HepG2 (cell line): ENCODE results near the gene NUDT8. TPM values are rescaled to one million over a fixed set of nuclear protein-coding genes. Genes with fewer than 3 reads are reported as not detected.

ENCODE experiments used
- EEA1 ChIP-seq: sonication (generic); formaldehyde crosslinking; IDR thresholded peaks from 2 replicates; pipeline ENCODE4 v1.5.1; 2020; ENCODE audit warnings: mild to moderate bottlenecking, missing genetic modification reagents, borderline replicate concordance
- RFXAP ChIP-seq: sonication (generic); formaldehyde crosslinking; IDR thresholded peaks from 2 replicates; pipeline ENCODE4 v1.4.0; 2020; ENCODE audit warnings: missing genetic modification reagents, borderline replicate concordance
- SMAD3 ChIP-seq: sonication (generic); formaldehyde crosslinking; IDR thresholded peaks from 2 replicates; pipeline ENCODE4 v1.4.0; 2020; ENCODE audit warnings: missing genetic modification reagents
- SP4 ChIP-seq: sonication (generic); formaldehyde crosslinking; IDR thresholded peaks from 2 replicates; pipeline ENCODE4 v1.8.1; 2023; ENCODE audit warnings: mild to moderate bottlenecking, missing genetic modification reagents
- ZNF180 ChIP-seq: sonication (generic); formaldehyde crosslinking; IDR thresholded peaks from 2 replicates; pipeline ENCODE4 v1.4.0; 2020; ENCODE audit warnings: low read depth, missing genetic modification reagents, borderline replicate concordance
- ZNF331 ChIP-seq: sonication (generic); formaldehyde crosslinking; IDR thresholded peaks from 2 replicates; pipeline ENCODE4 v1.4.0; 2020; ENCODE audit warnings: missing genetic modification reagents
- ZNF567 ChIP-seq: sonication (generic); formaldehyde crosslinking; IDR thresholded peaks from 2 replicates; pipeline ENCODE4 v1.8.1; 2023; ENCODE audit warnings: mild to moderate bottlenecking, missing genetic modification reagents, borderline replicate concordance
- ZNF746 ChIP-seq: sonication (generic); formaldehyde crosslinking; IDR thresholded peaks from 2 replicates; pipeline ENCODE4 v1.8.0; 2022; ENCODE audit warnings: mild to moderate bottlenecking, missing genetic modification reagents
- ZNF775 ChIP-seq: sonication (generic); formaldehyde crosslinking; IDR thresholded peaks from 2 replicates; pipeline ENCODE4 v1.4.0; 2020; ENCODE audit warnings: missing genetic modification reagents, mild to moderate bottlenecking, moderate library complexity, borderline replicate concordance
- polyA plus RNA-seq, 8 experiments: library from polyadenylated mRNA; depleted of rRNA in 3 of 8; stranded (reverse) in 7 of 8; unstranded in 1 of 8; fragments of >200 nt; fragmentation: Illumina TruSeq in 4 of 8; extraction: Trizol in 4 of 8; gene quantifications; 2 replicates each; pipeline versions ENCODE4 v1.2.1 to v1.2.3, GENCODE V29; 2011 to 2016; ENCODE audit warnings: low read depth in 4 of 8, missing spikeins in 1 of 8, mixed read lengths in 1 of 8; ENCODE audit not compliant: insufficient read depth in 1 of 8
- total RNA-seq, 5 experiments: library from RNA; depleted of rRNA; stranded (reverse); fragments of >200 nt; fragmentation: Illumina TruSeq; extraction: Trizol; gene quantifications; 2 replicates each; pipeline ENCODE4 v1.2.3, GENCODE V29; 2016; ENCODE audit warnings: low read depth in 1 of 5
- TF ChIP-seq, protein P1 (sequence below): sonication (generic); formaldehyde crosslinking; IDR thresholded peaks from 2 replicates; pipeline ENCODE4 v1.4.0; 2020; ENCODE audit warnings: mild to moderate bottlenecking, low read depth, missing genetic modification reagents
- TF ChIP-seq, protein P2 (sequence below): sonication (generic); formaldehyde crosslinking; IDR thresholded peaks from 2 replicates; pipeline ENCODE4 v1.5.0; 2020; ENCODE audit warnings: mild to moderate bottlenecking, missing genetic modification reagents
- TF ChIP-seq, protein P3 (sequence below): sonication (generic); formaldehyde crosslinking; IDR thresholded peaks from 2 replicates; pipeline ENCODE4 v1.8.0; 2022; ENCODE audit warnings: mild to moderate bottlenecking, missing genetic modification reagents, borderline replicate concordance
- TF ChIP-seq, protein P4 (sequence below): sonication (generic); formaldehyde crosslinking; IDR thresholded peaks from 2 replicates; pipeline ENCODE4 v1.5.1; 2020; ENCODE audit warnings: missing genetic modification reagents, mild to moderate bottlenecking, borderline replicate concordance

NUDT8 gene
- total and polyA plus RNA-seq, 2 of the 13 experiments (the other 11 are each of a cell fraction or from before 2014, with no cell fraction given): 6.7 to 25.8 TPM

DNA sequence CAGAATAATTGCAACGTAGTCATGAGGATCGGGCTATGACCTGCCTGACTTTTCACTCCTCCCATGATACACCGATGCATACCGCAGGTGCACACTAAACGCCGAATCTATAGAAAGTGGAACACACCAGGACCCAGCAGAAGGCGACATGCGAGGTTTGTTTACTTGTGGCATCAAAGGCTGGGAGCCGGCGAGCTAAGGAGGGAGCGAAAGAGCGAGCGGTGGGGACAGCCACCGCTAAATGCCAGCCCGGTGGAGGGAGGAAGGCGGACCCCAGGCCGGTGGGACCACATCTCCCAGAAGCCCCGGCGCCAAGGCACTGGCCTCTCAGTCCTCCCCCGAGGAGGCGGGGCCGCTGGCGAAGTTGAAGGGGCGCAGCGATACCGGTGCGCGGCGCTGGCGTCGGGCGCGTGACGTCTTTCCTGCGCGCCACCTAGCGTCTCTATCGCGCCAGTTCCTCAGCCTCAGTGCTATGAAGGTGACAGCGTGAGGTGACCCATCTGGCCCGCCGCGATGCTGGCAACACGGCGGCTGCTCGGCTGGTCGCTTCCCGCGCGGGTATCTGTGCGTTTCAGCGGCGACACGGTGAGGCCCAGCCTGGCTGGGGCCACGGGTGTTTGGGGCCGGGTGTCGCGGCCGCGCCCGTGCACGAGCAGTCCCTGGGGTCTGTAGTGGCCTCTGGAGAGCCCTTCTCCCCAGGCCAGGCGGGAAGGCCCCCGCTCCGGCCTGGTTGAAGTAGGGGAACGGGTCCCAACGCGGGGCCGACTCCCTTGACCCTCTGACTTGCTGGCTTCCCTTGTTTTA lies 23.0 kb downstream of the NUDT8 start, which contains the start of gene NDUFV1 (continued):
- TF ChIP-seq, protein P1, sequence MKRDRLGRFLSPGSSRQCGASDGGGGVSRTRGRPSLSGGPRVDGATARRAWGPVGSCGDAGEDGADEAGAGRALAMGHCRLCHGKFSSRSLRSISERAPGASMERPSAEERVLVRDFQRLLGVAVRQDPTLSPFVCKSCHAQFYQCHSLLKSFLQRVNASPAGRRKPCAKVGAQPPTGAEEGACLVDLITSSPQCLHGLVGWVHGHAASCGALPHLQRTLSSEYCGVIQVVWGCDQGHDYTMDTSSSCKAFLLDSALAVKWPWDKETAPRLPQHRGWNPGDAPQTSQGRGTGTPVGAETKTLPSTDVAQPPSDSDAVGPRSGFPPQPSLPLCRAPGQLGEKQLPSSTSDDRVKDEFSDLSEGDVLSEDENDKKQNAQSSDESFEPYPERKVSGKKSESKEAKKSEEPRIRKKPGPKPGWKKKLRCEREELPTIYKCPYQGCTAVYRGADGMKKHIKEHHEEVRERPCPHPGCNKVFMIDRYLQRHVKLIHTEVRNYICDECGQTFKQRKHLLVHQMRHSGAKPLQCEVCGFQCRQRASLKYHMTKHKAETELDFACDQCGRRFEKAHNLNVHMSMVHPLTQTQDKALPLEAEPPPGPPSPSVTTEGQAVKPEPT (CRISPR knock-in tag): 0 out of 2 replicates have a peak, but pooled peaks have one; percentile 31
- TF ChIP-seq ZNF746 (CRISPR knock-in tag): 0 out of 2 replicates have a peak, but pooled peaks have one; percentile 60
- peak; percentile 52; the same call in 1 of the 2 replicates for TF ChIP-seq ZNF331
- TF ChIP-seq RFXAP (CRISPR knock-in tag): peak; percentile 81
- TF ChIP-seq SP4: peak; percentile 90
- TF ChIP-seq, protein P2, sequence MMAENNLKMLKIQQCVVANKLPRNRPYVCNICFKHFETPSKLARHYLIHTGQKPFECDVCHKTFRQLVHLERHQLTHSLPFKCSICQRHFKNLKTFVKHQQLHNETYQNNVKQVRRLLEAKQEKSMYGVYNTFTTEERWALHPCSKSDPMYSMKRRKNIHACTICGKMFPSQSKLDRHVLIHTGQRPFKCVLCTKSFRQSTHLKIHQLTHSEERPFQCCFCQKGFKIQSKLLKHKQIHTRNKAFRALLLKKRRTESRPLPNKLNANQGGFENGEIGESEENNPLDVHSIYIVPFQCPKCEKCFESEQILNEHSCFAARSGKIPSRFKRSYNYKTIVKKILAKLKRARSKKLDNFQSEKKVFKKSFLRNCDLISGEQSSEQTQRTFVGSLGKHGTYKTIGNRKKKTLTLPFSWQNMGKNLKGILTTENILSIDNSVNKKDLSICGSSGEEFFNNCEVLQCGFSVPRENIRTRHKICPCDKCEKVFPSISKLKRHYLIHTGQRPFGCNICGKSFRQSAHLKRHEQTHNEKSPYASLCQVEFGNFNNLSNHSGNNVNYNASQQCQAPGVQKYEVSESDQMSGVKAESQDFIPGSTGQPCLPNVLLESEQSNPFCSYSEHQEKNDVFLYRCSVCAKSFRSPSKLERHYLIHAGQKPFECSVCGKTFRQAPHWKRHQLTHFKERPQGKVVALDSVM (CRISPR knock-in tag): 0 out of 2 replicates have a peak, but pooled peaks have one; percentile 6
- TF ChIP-seq, protein P3, sequence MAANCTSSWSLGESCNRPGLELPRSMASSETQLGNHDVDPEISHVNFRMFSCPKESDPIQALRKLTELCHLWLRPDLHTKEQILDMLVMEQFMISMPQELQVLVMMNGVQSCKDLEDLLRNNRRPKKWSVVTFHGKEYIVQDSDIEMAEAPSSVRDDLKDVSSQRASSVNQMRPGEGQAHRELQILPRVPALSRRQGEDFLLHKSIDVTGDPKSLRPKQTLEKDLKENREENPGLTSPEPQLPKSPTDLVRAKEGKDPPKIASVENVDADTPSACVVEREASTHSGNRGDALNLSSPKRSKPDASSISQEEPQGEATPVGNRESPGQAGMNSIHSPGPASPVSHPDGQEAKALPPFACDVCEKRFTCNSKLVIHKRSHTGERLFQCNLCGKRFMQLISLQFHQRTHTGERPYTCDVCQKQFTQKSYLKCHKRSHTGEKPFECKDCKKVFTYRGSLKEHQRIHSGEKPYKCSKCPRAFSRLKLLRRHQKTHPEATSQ (CRISPR knock-in tag): no peak
- peak; percentile 44; the same call in 1 of the 2 replicates for TF ChIP-seq SMAD3 (CRISPR knock-in tag)
- TF ChIP-seq EEA1: peak; percentile 44; the same call in 1 of the 2 replicates
- TF ChIP-seq ZNF775 (CRISPR knock-in tag): no peak
- no peak for TF ChIP-seq ZNF180 (CRISPR knock-in tag)
- TF ChIP-seq, protein P4, sequence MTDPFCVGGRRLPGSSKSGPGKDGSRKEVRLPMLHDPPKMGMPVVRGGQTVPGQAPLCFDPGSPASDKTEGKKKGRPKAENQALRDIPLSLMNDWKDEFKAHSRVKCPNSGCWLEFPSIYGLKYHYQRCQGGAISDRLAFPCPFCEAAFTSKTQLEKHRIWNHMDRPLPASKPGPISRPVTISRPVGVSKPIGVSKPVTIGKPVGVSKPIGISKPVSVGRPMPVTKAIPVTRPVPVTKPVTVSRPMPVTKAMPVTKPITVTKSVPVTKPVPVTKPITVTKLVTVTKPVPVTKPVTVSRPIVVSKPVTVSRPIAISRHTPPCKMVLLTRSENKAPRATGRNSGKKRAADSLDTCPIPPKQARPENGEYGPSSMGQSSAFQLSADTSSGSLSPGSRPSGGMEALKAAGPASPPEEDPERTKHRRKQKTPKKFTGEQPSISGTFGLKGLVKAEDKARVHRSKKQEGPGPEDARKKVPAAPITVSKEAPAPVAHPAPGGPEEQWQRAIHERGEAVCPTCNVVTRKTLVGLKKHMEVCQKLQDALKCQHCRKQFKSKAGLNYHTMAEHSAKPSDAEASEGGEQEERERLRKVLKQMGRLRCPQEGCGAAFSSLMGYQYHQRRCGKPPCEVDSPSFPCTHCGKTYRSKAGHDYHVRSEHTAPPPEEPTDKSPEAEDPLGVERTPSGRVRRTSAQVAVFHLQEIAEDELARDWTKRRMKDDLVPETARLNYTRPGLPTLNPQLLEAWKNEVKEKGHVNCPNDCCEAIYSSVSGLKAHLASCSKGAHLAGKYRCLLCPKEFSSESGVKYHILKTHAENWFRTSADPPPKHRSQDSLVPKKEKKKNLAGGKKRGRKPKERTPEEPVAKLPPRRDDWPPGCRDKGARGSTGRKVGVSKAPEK (CRISPR knock-in tag): no peak
- TF ChIP-seq ZNF567 (CRISPR knock-in tag): 0 out of 2 replicates have a peak, but pooled peaks have one; percentile 82
